Endothelial cell of umbilical vein (primary cell): ENCODE results near the gene LMX1A. TPM values are rescaled to one million over a fixed set of nuclear protein-coding genes. Genes with fewer than 3 reads are reported as not detected.

Experiments
- BruUV-seq: library from RNA; stranded (reverse); fragments of 400-500 nt; replicated peaks from 2 replicates; lab custom pipeline; 2021; lab: Mats Ljungman, UMichigan
- CTCF ChIA-PET: fragments of 300-600, 350-600 bp; sonication (Branson Sonifier 250); formaldehyde crosslinking; loops from one replicate; lab custom pipeline; 2021; ENCODE audit warnings: antibody characterized with exemption, inconsistent platforms; lab: Charles Lee
- POLR2A ChIA-PET: fragments of 300-600, 350-600 bp; sonication (Branson Sonifier 250); formaldehyde crosslinking; loops from one replicate; lab custom pipeline; 2021; ENCODE audit warnings: antibody characterized with exemption, inconsistent platforms; lab: Charles Lee
- DNase-seq: peaks from one replicate; pipeline ENCODE4 v3.0.0-alpha.2; 2011; ENCODE audit warnings: low read depth, low spot score
- FAIRE-seq: peaks from 2 replicates; lab custom pipeline; 2011; peaks lifted over from hg19 to GRCh38; lab: Jason Lieb, UNC
- H2AFZ ChIP-seq: 2 replicates; pipeline ENCODE4 v1.6.0; 2012; ENCODE audit warnings: low read depth, low read length, control low read depth, inconsistent platforms
- H3K27ac ChIP-seq: 2 replicates; pipeline ENCODE4 v1.5.1; 2011; ENCODE audit warnings: low read depth, mild to moderate bottlenecking, control low read depth, low read length, moderate library complexity; ENCODE audit not compliant: insufficient read depth
- H3K27me3 ChIP-seq, 2 experiments: 2 replicates each; pipeline versions ENCODE4 v1.6.0 to v1.6.1; 2011; ENCODE audit warnings: low read length in 2 of 2, mixed read lengths in 1 of 2; ENCODE audit not compliant: control insufficient read depth in 2 of 2, insufficient read depth in 2 of 2
- H3K36me3 ChIP-seq, 2 experiments: 2 replicates in 1 of 2; 3 replicates in 1 of 2; pipeline ENCODE4 v1.5.1; 2011; ENCODE audit warnings: low read length in 2 of 2, mild to moderate bottlenecking in 1 of 2, moderate library complexity in 1 of 2; ENCODE audit not compliant: control insufficient read depth in 2 of 2, insufficient read depth in 2 of 2; ENCODE audit errors: extremely low read depth in 1 of 2
- H3K4me1 ChIP-seq: 3 replicates; pipeline ENCODE4 v1.5.1; 2011; ENCODE audit warnings: mild to moderate bottlenecking, low read length; ENCODE audit not compliant: control insufficient read depth, insufficient read depth; ENCODE audit errors: extremely low read depth
- H3K4me2 ChIP-seq: 2 replicates; pipeline ENCODE4 v1.6.1; 2011; ENCODE audit warnings: low read length, control low read depth, mixed read lengths; ENCODE audit not compliant: insufficient read depth
- H3K4me3 ChIP-seq, 3 experiments: fragments of 200-600 bp in 1 of 3; sonication (generic), shearing (Covaris generic) in 1 of 3; replicated peaks in 1 of 3; 2 replicates each; pipeline ENCODE4 v1.5.1; 2011 to 2016; ENCODE audit warnings: control low read depth in 3 of 3, low read length in 3 of 3, mild to moderate bottlenecking in 2 of 3, inconsistent platforms in 1 of 3, low read depth in 1 of 3, moderate library complexity in 1 of 3; ENCODE audit not compliant: insufficient read depth in 1 of 3
- H3K79me2 ChIP-seq: 2 replicates; pipeline ENCODE4 v1.6.0; 2012; ENCODE audit warnings: low read length, inconsistent platforms; ENCODE audit not compliant: control insufficient read depth, insufficient read depth
- H3K9ac ChIP-seq: replicated peaks from 2 replicates; pipeline ENCODE3; 2011; ENCODE audit warnings: low read length, control low read depth; ENCODE audit not compliant: insufficient read depth; ENCODE audit errors: extremely low read depth
- H3K9me1 ChIP-seq: replicated peaks from 3 replicates; pipeline ENCODE4 v1.6.0; 2011; ENCODE audit warnings: mild to moderate bottlenecking, low read length; ENCODE audit not compliant: control insufficient read depth, insufficient read depth; ENCODE audit errors: extremely low read depth
- H3K9me3 ChIP-seq: replicated peaks from 2 replicates; pipeline ENCODE4 v1.5.1; 2012; ENCODE audit warnings: low read length, inconsistent platforms; ENCODE audit not compliant: control insufficient read depth, insufficient read depth
- H4K20me1 ChIP-seq: replicated peaks from 2 replicates; pipeline ENCODE3; 2011; ENCODE audit warnings: mild to moderate bottlenecking, low read length; ENCODE audit not compliant: control insufficient read depth, insufficient read depth; ENCODE audit errors: extremely low read depth
- CTCF ChIP-seq, 2 donors: IDR thresholded peaks; 1 replicate in 1 of 2; 2 replicates in 1 of 2; pipeline ENCODE4 v1.5.1; 2011; ENCODE audit warnings: low read length in 2 of 2, mild to moderate bottlenecking in 2 of 2, moderate library complexity in 2 of 2, control low read depth in 1 of 2, inconsistent platforms in 1 of 2, low read depth in 1 of 2; ENCODE audit not compliant: insufficient read depth in 1 of 2; ENCODE audit errors: extremely low read depth in 1 of 2
- EZH2 ChIP-seq: IDR thresholded peaks from 2 replicates; pipeline ENCODE4 v1.6.1; 2012; ENCODE audit warnings: borderline replicate concordance, low read depth, mild to moderate bottlenecking, moderate library complexity, low read length, inconsistent platforms; ENCODE audit not compliant: severe bottlenecking
- FOS ChIP-seq: IDR thresholded peaks from 2 replicates; pipeline ENCODE4 v1.6.1; 2011; ENCODE audit warnings: mild to moderate bottlenecking, low read length, moderate library complexity, borderline replicate concordance; ENCODE audit not compliant: insufficient read depth
- GATA2 ChIP-seq: IDR thresholded peaks from 2 replicates; pipeline ENCODE4 v1.7.0; 2011; ENCODE audit warnings: low read depth, mild to moderate bottlenecking, moderate library complexity, mixed read lengths, low read length; ENCODE audit not compliant: insufficient read length, insufficient read depth
- JUN ChIP-seq: IDR thresholded peaks from 2 replicates; pipeline ENCODE4 v1.6.1; 2011; ENCODE audit warnings: borderline replicate concordance, low read depth; ENCODE audit not compliant: insufficient read length, insufficient read depth
- MAX ChIP-seq: IDR thresholded peaks from 2 replicates; pipeline ENCODE4 v1.6.1; 2011; ENCODE audit not compliant: insufficient read depth, insufficient read length
- MYC ChIP-seq: IDR thresholded peaks from one replicate; pipeline ENCODE4 v1.6.1; 2011; ENCODE audit warnings: mild to moderate bottlenecking, low read depth, low read length
- POLR2A ChIP-seq: IDR thresholded peaks from 2 replicates; pipeline ENCODE4 v1.6.1; 2012; ENCODE audit warnings: low read depth, mild to moderate bottlenecking, control low read depth, low read length
- POLR2AphosphoS5 ChIP-seq: IDR thresholded peaks from 2 replicates; pipeline ENCODE4 v1.6.1; 2012; ENCODE audit warnings: low read depth, mild to moderate bottlenecking, control low read depth, low read length, moderate library complexity; ENCODE audit not compliant: insufficient read depth
- dilution Hi-C: fragments of 300-500 bp; cut with MboI; formaldehyde crosslinking; loops from one replicate; pipeline ENCODE4 v1.15.0; 2019; ENCODE audit warnings: low sequenced_read_pairs; ENCODE audit not compliant: extremely low pct_ligation_motif_present
- intact Hi-C: fragments of 100-400 bp; cut with micrococcal nuclease; formaldehyde crosslinking; loops from one replicate; pipeline ENCODE4 v1.10.0; 2022
- polyA plus RNA-seq, 4 experiments: library from polyadenylated mRNA; depleted of rRNA in 3 of 4; stranded (reverse) in 3 of 4; unstranded in 1 of 4; fragments of >200 nt; gene quantifications; 2 replicates each; pipeline versions ENCODE4 v1.2.1 to v1.2.3, GENCODE V29; 2011 to 2012; ENCODE audit warnings: missing spikeins in 1 of 4
- total RNA-seq: library from RNA; stranded (reverse); gene quantifications from 2 replicates; pipeline ENCODE4 v1.2.3, GENCODE V29; 2021

The LMX1A gene
- total and polyA plus RNA-seq, 2 donors (not counting 3 experiments of a cell fraction or from before 2014, with no cell fraction given) = not detected

- intact Hi-C loops = no loop called here
- no peak for FAIRE-seq
- H3K9ac ChIP-seq = no peak overlapping the region
- H3K4me3 ChIP-seq = no peak overlapping the region
- no peaks in the 10 kb centered on the region for H3K9me1 ChIP-seq
- no peaks in the 10 kb centered on the region for H3K27me3 ChIP-seq
- POLR2A ChIA-PET = no interaction called here
- dilution Hi-C loops = no loop called here
- no peak overlapping the region for H3K27ac ChIP-seq
- H2AFZ ChIP-seq = no peak overlapping the region
- CTCF ChIA-PET = interaction anchor here (1.0 to 1.1 kb wide), 2 partner anchors 9 to 11 kb away, joined by 3 to 4 read pairs; no protein-coding TSS in a partner anchor
- BruUV-seq = no TSS peak
- H3K4me1 ChIP-seq = no peaks in the 10 kb centered on the region
- no peak overlapping the region for H3K4me2 ChIP-seq
- no peak for TF ChIP-seq CTCF (IDR thresholded peaks at IDR 0.05; ENCODE audit: extremely low read depth in 1 of 2, insufficient read depth in 1 of 2, low read depth in 1 of 2, low read length in 2 of 2)
- no peak for TF ChIP-seq EZH2
- TF ChIP-seq POLR2A = no peak
- TF ChIP-seq JUN = no peak
- no peak for TF ChIP-seq GATA2
- TF ChIP-seq MAX = no peak
- TF ChIP-seq FOS = no peak
- TF ChIP-seq MYC = no peak
- TF ChIP-seq POLR2AphosphoS5 = no peak
- DNase-seq = no peak
- no peaks in the 10 kb centered on the region for H4K20me1 ChIP-seq
- H3K9me3 ChIP-seq = no peaks in the 10 kb centered on the region
- no peaks in the 10 kb centered on the region for H3K79me2 ChIP-seq
- H3K36me3 ChIP-seq = no peaks in the 10 kb centered on the region
Measured at GRCh38 chr1:165248969-165249571, 107.4 kb downstream of the LMX1A start.
